ENCODE results near the gene RNF115. TPM values are rescaled to one million over a fixed set of nuclear protein-coding genes. Genes with fewer than 3 reads are reported as not detected.
A peak's percentile ranks its signal among the peaks of the same experiment; 100 is the strongest.

The RNF115 gene
- polyA plus RNA-seq, 1 donor from 2014 or later = 22.3 TPM

DNA sequence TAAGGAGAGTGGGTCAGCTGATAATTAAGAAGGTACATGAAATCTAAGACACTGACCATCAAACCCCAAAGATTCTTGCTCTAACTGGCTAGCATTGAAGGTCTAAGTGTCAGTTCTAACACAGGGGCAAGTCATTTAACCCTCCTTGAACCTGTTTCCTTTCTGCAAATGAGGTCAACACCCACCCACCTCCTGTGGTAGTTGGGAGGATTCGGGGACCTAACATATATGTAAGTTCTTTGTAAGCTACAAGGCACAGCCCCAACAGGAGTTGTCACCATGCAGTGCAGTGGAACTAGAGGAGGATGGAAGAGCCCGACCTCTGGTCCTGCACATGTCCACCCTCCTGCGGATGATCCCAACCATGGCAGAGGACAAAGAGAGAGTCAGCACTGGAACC is 23.9 kb upstream of the RNF115 start:
- H3F3A ChIP-seq (ENCODE audit: insufficient read depth, low read length, poor library complexity, severe bottlenecking) = no peaks in the 10 kb centered on the region
- no peaks in the 10 kb centered on the region for H3K9me2 ChIP-seq (ENCODE audit: insufficient read depth, low read length)
- no peak overlapping the region for H3K4me2 ChIP-seq (ENCODE audit: low read length)
- no peak overlapping the region for H3K4me3 ChIP-seq (ENCODE audit: low read length)
- no peaks in the 10 kb centered on the region for H4K20me1 ChIP-seq (ENCODE audit: insufficient read depth)
- no peaks in the 10 kb centered on the region for H3K9me3 ChIP-seq (ENCODE audit: low read length)
- no peak overlapping the region for H3K9ac ChIP-seq (ENCODE audit: low read length)
- no peak overlapping the region for H3K27ac ChIP-seq (ENCODE audit: low read length)
- no peaks in the 10 kb centered on the region for H3K27me3 ChIP-seq (ENCODE audit: insufficient read depth, low read depth, low read length)
- H3K79me2 ChIP-seq (replicated peaks; ENCODE audit: insufficient read depth, low read length) = no peaks in the 10 kb centered on the region
- no peak overlapping the region for H2AFZ ChIP-seq (ENCODE audit: low read depth, low read length)
- peaks cover 4% of the 10 kb centered on the region for H3K36me3 ChIP-seq (ENCODE audit: insufficient read depth, low read length)
- TF ChIP-seq EZH2 (IDR thresholded peaks at IDR 0.05; ENCODE audit: borderline replicate concordance, insufficient read depth, low read length, poor library complexity, severe bottlenecking) (no peak), MXI1 (conservative IDR thresholded peaks at IDR 0.05; ENCODE audit: poor library complexity, severe bottlenecking) (no peak), POLR2AphosphoS5 (IDR thresholded peaks at IDR 0.05) (no peak), SMC3 (conservative IDR thresholded peaks at IDR 0.05; ENCODE audit: poor library complexity) (no peak), TAF1 (IDR thresholded peaks at IDR 0.05; ENCODE audit: low read depth) (no peak), RAD21 (conservative IDR thresholded peaks at IDR 0.05) (no peak), EP300 (conservative IDR thresholded peaks at IDR 0.05; ENCODE audit: poor library complexity, severe bottlenecking) (no peak)
- TF ChIP-seq, protein P1, sequence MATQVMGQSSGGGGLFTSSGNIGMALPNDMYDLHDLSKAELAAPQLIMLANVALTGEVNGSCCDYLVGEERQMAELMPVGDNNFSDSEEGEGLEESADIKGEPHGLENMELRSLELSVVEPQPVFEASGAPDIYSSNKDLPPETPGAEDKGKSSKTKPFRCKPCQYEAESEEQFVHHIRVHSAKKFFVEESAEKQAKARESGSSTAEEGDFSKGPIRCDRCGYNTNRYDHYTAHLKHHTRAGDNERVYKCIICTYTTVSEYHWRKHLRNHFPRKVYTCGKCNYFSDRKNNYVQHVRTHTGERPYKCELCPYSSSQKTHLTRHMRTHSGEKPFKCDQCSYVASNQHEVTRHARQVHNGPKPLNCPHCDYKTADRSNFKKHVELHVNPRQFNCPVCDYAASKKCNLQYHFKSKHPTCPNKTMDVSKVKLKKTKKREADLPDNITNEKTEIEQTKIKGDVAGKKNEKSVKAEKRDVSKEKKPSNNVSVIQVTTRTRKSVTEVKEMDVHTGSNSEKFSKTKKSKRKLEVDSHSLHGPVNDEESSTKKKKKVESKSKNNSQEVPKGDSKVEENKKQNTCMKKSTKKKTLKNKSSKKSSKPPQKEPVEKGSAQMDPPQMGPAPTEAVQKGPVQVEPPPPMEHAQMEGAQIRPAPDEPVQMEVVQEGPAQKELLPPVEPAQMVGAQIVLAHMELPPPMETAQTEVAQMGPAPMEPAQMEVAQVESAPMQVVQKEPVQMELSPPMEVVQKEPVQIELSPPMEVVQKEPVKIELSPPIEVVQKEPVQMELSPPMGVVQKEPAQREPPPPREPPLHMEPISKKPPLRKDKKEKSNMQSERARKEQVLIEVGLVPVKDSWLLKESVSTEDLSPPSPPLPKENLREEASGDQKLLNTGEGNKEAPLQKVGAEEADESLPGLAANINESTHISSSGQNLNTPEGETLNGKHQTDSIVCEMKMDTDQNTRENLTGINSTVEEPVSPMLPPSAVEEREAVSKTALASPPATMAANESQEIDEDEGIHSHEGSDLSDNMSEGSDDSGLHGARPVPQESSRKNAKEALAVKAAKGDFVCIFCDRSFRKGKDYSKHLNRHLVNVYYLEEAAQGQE (IDR thresholded peaks at IDR 0.05; ENCODE audit: borderline replicate concordance) = no peak
- TF ChIP-seq, protein P2, sequence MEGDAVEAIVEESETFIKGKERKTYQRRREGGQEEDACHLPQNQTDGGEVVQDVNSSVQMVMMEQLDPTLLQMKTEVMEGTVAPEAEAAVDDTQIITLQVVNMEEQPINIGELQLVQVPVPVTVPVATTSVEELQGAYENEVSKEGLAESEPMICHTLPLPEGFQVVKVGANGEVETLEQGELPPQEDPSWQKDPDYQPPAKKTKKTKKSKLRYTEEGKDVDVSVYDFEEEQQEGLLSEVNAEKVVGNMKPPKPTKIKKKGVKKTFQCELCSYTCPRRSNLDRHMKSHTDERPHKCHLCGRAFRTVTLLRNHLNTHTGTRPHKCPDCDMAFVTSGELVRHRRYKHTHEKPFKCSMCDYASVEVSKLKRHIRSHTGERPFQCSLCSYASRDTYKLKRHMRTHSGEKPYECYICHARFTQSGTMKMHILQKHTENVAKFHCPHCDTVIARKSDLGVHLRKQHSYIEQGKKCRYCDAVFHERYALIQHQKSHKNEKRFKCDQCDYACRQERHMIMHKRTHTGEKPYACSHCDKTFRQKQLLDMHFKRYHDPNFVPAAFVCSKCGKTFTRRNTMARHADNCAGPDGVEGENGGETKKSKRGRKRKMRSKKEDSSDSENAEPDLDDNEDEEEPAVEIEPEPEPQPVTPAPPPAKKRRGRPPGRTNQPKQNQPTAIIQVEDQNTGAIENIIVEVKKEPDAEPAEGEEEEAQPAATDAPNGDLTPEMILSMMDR (IDR thresholded peaks at IDR 0.05; ENCODE audit: poor library complexity, severe bottlenecking) = no peak

DNA sequence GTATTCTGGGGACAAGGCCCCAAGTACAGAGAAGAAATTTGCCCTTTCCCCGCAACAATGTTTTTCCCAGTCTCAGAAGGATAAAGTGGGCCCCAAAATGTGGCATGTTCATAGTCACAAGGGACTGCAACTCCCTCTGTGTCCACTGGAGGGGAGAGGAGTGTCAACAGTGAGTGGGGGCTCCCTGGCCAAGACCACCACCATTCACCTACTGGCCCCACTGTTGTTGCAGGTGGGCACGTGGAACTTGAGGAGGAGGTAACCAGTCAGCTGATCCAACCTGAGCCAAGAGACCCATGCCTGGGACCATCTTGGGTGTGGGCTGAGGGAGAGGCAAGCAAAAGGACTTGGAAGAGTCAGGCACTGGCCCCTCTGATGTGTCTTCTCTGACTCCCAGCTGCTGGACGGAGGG is 22.3 kb upstream of the RNF115 start:
- H4K20me1 ChIP-seq (ENCODE audit: insufficient read depth) = no peaks in the 10 kb centered on the region
- H3K79me2 ChIP-seq (replicated peaks; ENCODE audit: insufficient read depth, low read length) = no peaks in the 10 kb centered on the region
- H3K4me3 ChIP-seq (ENCODE audit: low read length) = peak overlapping the region; percentile 67
- H2AFZ ChIP-seq (ENCODE audit: low read depth, low read length) = no peak overlapping the region
- H3K9me2 ChIP-seq (ENCODE audit: insufficient read depth, low read length) = no peaks in the 10 kb centered on the region
- no peaks in the 10 kb centered on the region for H3F3A ChIP-seq (ENCODE audit: insufficient read depth, low read length, poor library complexity, severe bottlenecking)
- TF ChIP-seq, protein P2 (IDR thresholded peaks at IDR 0.05; ENCODE audit: poor library complexity, severe bottlenecking) = peak; percentile 34
- no peak for TF ChIP-seq POLR2AphosphoS5 (IDR thresholded peaks at IDR 0.05)
- TF ChIP-seq, protein P1 (IDR thresholded peaks at IDR 0.05; ENCODE audit: borderline replicate concordance) = no peak
- H3K27ac ChIP-seq (ENCODE audit: low read length) = no peak overlapping the region
- no peak overlapping the region for H3K4me2 ChIP-seq (ENCODE audit: low read length)
- no peaks in the 10 kb centered on the region for H3K27me3 ChIP-seq (ENCODE audit: insufficient read depth, low read depth, low read length)
- H3K9me3 ChIP-seq (ENCODE audit: low read length) = no peaks in the 10 kb centered on the region
- no peak overlapping the region for H3K9ac ChIP-seq (ENCODE audit: low read length)
- H3K36me3 ChIP-seq (ENCODE audit: insufficient read depth, low read length) = peaks cover 4% of the 10 kb centered on the region

All from neural cell (in vitro differentiated cells).